ENCODE data around the gene GPANK1. TPM values are rescaled to one million over a fixed set of nuclear protein-coding genes. Genes with fewer than 3 reads are reported as not detected.

The GPANK1 gene
- total and polyA plus RNA-seq, 9 of the 15 experiments (the other 6 are each of a cell fraction or from before 2014, with no cell fraction given): 32.2 to 111 (median 46.3) TPM

- TF ChIP-seq FOXK2 (conservative IDR thresholded peaks at IDR 0.05 in 1 of 2, IDR thresholded peaks at IDR 0.05 in 1 of 2; ENCODE audit: low read depth in 2 of 2) (peak in 1 of 2 experiments; percentile 31; a peak in 1 of 4 replicates), SIX5 (IDR thresholded peaks at IDR 0.05; ENCODE audit: borderline replicate concordance in 1 of 2, insufficient read depth in 1 of 2, low read depth in 1 of 2, low read length in 2 of 2) (no peak), ZBTB11 (CRISPR knock-in tag; IDR thresholded peaks at IDR 0.05) (0 out of 6 replicates have a peak, but pooled peaks of 1 of the 3 experiments have one; percentile 10), SOX6 (IDR thresholded peaks at IDR 0.05) (no peak), DACH1 (IDR thresholded peaks at IDR 0.05; ENCODE audit: partially characterized antibody) (no peak), SPI1 (IDR thresholded peaks at IDR 0.05; ENCODE audit: borderline replicate concordance, low read depth, low read length) (no peak), SMARCE1 (IDR thresholded peaks at IDR 0.05) (peak; percentile 94), KDM5B (IDR thresholded peaks at IDR 0.05; ENCODE audit: insufficient replicate concordance, low read depth, low read length) (no peak), ZNF436 (CRISPR knock-in tag; IDR thresholded peaks at IDR 0.05) (no peak), TAF9B (IDR thresholded peaks at IDR 0.05; ENCODE audit: partially characterized antibody) (no peak), ZNF449 (CRISPR knock-in tag; IDR thresholded peaks at IDR 0.05) (no peak), ZC3H8 (IDR thresholded peaks at IDR 0.05) (no peak), SMC3 (conservative IDR thresholded peaks at IDR 0.05; ENCODE audit: insufficient read depth, low read depth, low read length) (no peak), SRSF9 (IDR thresholded peaks at IDR 0.05; ENCODE audit: borderline replicate concordance, low read depth, low read length) (no peak), KHSRP (IDR thresholded peaks at IDR 0.05) (0 out of 2 replicates have a peak, but pooled peaks have one; percentile 34), ZNF512 (tag; IDR thresholded peaks at IDR 0.05) (no peak), ETS1 (conservative IDR thresholded peaks at IDR 0.05; ENCODE audit: control insufficient read depth, low read depth, low read length) (0 out of 2 replicates have a peak, but pooled peaks have one; percentile 40), RBM25 (IDR thresholded peaks at IDR 0.05; ENCODE audit: low read depth, low read length, severe bottlenecking) (no peak), ZBED1 (IDR thresholded peaks at IDR 0.05) (no peak), NR3C1 (CRISPR knock-in tag; IDR thresholded peaks at IDR 0.05) (no peak)
Observed at GRCh38 chr6:31663961-31664789, 622 bp downstream of the GPANK1 start (continued).
